ENCODE results near the gene ZNF654.

DNA sequence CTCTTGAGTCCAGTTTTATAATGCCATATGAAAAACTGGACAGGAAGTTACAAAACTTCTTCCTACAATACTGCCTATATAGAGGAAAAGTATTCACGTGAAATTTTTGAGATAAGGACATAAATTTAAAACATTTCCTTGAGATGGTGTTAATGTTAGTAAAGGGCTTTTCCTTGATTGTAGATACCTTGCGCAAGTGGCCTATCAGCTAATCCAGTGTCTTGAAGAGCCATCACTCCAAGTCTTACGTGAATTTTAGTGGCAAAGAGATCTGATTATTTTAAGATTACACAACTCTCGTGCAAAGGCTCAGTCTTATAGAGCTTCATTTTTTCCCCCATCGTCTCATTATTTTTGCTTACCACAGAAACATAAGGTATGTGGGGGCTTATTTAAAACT, 109.1 kb downstream of the ZNF654 start:
- TF ChIP-seq EZH2 (IDR thresholded peaks at IDR 0.05; ENCODE audit: insufficient read depth, poor library complexity, severe bottlenecking) (no peak), EZH2phosphoT487 (IDR thresholded peaks at IDR 0.05; ENCODE audit: insufficient read depth, low read depth) (no peak)

All from GM23248 (cell line).